Neuronal stem cell (in vitro differentiated cells): Measurements from ENCODE around the gene SURF4.

Source experiments
- DNase-seq: peaks from one replicate; pipeline ENCODE4 v3.0.0-alpha.2; 2013; ENCODE audit warnings: low spot score
- H2AFZ ChIP-seq: one replicate; pipeline ENCODE4 v1.6.1; 2013; ENCODE audit warnings: mild to moderate bottlenecking, low read length, inconsistent platforms
- H2AK5ac ChIP-seq: 2 replicates; pipeline ENCODE4 v1.6.1; 2013; ENCODE audit warnings: low read depth, mild to moderate bottlenecking, inconsistent platforms, low read length, moderate library complexity, mixed read lengths
- H2BK120ac ChIP-seq: 2 replicates; pipeline ENCODE4 v1.6.1; 2013; ENCODE audit warnings: low read depth, mild to moderate bottlenecking, inconsistent platforms, low read length, moderate library complexity, mixed read lengths
- H2BK12ac ChIP-seq: one replicate; pipeline ENCODE4 v1.6.1; 2013; ENCODE audit warnings: low read length, inconsistent platforms
- H2BK15ac ChIP-seq: 2 replicates; pipeline ENCODE4 v1.6.1; 2013; ENCODE audit warnings: mild to moderate bottlenecking, low read length, inconsistent platforms, mixed read lengths
- H2BK5ac ChIP-seq: one replicate; pipeline ENCODE4 v1.6.1; 2013; ENCODE audit warnings: inconsistent platforms, mild to moderate bottlenecking, low read length, moderate library complexity
- H3K14ac ChIP-seq: one replicate; pipeline ENCODE4 v1.6.1; 2013; ENCODE audit warnings: low read length, inconsistent platforms
- H3K18ac ChIP-seq: 2 replicates; pipeline ENCODE4 v1.6.1; 2013; ENCODE audit warnings: low read length, inconsistent platforms
- H3K23ac ChIP-seq: 2 replicates; pipeline ENCODE4 v1.6.1; 2013; ENCODE audit warnings: low read depth, mild to moderate bottlenecking, mixed read lengths, low read length, inconsistent platforms; ENCODE audit not compliant: poor library complexity
- H3K27ac ChIP-seq: replicated peaks from 3 replicates; pipeline ENCODE4 v1.5.1; 2013; ENCODE audit warnings: low read length, inconsistent platforms
- H3K27me3 ChIP-seq, 3 experiments: 2 replicates each; pipeline ENCODE4 v1.6.1; 2013; ENCODE audit warnings: low read length in 3 of 3, mild to moderate bottlenecking in 2 of 3, inconsistent platforms in 1 of 3, low read depth in 1 of 3, mixed read lengths in 1 of 3, moderate library complexity in 1 of 3; ENCODE audit not compliant: control insufficient read depth in 3 of 3, insufficient read depth in 3 of 3
- H3K36me3 ChIP-seq, 2 donors: replicated peaks in 1 of 2; 2 replicates each; pipeline ENCODE4 v1.6.1; 2013; ENCODE audit warnings: low read length in 2 of 2; ENCODE audit not compliant: control insufficient read depth in 2 of 2, insufficient read depth in 2 of 2
- H3K4ac ChIP-seq: 2 replicates; pipeline ENCODE4 v1.6.1; 2013; ENCODE audit warnings: inconsistent platforms, mild to moderate bottlenecking, low read length, moderate library complexity
- H3K4me1 ChIP-seq, 2 donors: 1 replicate in 1 of 2; 2 replicates in 1 of 2; pipeline ENCODE4 v1.6.1; 2013; ENCODE audit warnings: low read length in 2 of 2, low read depth in 1 of 2; ENCODE audit not compliant: control insufficient read depth in 2 of 2, insufficient read depth in 1 of 2
- H3K4me2 ChIP-seq: one replicate; pipeline ENCODE4 v1.6.1; 2013; ENCODE audit warnings: mild to moderate bottlenecking, low read length, inconsistent platforms; ENCODE audit not compliant: insufficient read depth, poor library complexity, severe bottlenecking
- H3K4me3 ChIP-seq, 2 donors: 2 replicates each; pipeline ENCODE4 v1.5.1; 2013; ENCODE audit warnings: low read length in 2 of 2, mild to moderate bottlenecking in 2 of 2, inconsistent platforms in 1 of 2, moderate library complexity in 1 of 2
- H3K79me1 ChIP-seq: one replicate; pipeline ENCODE4 v1.6.1; 2013; ENCODE audit warnings: low read depth, mild to moderate bottlenecking, inconsistent platforms, low read length, moderate library complexity
- H3K9ac ChIP-seq: one replicate; pipeline ENCODE4 v1.6.1; 2013; ENCODE audit warnings: mild to moderate bottlenecking, low read depth, low read length, inconsistent platforms; ENCODE audit not compliant: poor library complexity
- H3K9me3 ChIP-seq, 2 donors: replicated peaks in 1 of 2; 2 replicates each; pipeline versions ENCODE3 to v1.6.1; 2013; ENCODE audit warnings: low read length in 2 of 2, mild to moderate bottlenecking in 2 of 2, inconsistent platforms in 1 of 2, low read depth in 1 of 2, mixed read lengths in 1 of 2, moderate library complexity in 1 of 2; ENCODE audit not compliant: control insufficient read depth in 2 of 2, insufficient read depth in 1 of 2
- H4K8ac ChIP-seq: one replicate; pipeline ENCODE4 v1.6.1; 2013; ENCODE audit warnings: low read depth, mild to moderate bottlenecking, inconsistent platforms, low read length, moderate library complexity
- H4K91ac ChIP-seq: one replicate; pipeline ENCODE4 v1.6.1; 2013; ENCODE audit warnings: low read length, low read depth, mild to moderate bottlenecking, inconsistent platforms; ENCODE audit not compliant: poor library complexity
- WGBS, 2 donors: extraction: QIAGEN DNeasy Blood & Tissue Kit; methylation state at CpG; one replicate each; pipeline ENCODE4 v1.1.7; 2013; ENCODE audit warnings: missing lambda C conversion rate in 2 of 2, mixed read lengths in 1 of 2; ENCODE audit not compliant: insufficient read length in 2 of 2, insufficient replicate concordance in 1 of 2; ENCODE audit errors: extremely low coverage in 2 of 2; 5-methylcytosine and 5-hydroxymethylcytosine counted together

SURF4 gene

DNA sequence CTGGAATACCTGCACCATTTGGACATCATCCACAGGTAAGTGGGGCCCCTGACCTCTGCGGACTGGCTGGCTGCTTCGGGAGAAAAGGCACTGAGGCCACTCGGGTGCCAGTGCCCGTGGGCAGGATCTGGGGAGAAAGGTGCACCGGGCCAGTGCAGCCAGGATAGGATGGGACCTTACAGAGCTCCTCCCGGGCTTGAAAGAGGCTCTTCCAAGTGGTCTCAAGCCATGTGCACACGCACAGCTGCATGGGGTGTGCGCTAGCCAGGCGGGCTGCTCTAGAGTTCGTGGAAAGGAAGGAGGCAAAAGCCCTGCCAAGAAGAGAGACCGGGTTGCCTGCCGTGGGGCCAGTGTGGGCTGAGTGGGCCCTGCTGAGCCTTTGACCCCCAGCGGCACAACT is 13.7 kb upstream of the SURF4 start:
- Histone ChIP-seq H2BK15ac (peak overlapping the region; percentile 58), H3K4ac (no peak overlapping the region), H3K27ac (no peak overlapping the region), H4K91ac (no peak overlapping the region), H2BK5ac (peak overlapping the region; percentile 71), H3K79me1 (no peaks in the 10 kb centered on the region), H4K8ac (no peak overlapping the region), H3K4me2 (no peak overlapping the region), H3K36me3 (no peaks in the 10 kb centered on the region), H2BK120ac (no peak overlapping the region), H2BK12ac (peak overlapping the region; percentile 16), H2AK5ac (no peak overlapping the region), H3K23ac (no peak overlapping the region), H3K9ac (no peak overlapping the region), H3K18ac (no peak overlapping the region), H3K4me1 (peaks cover 0 to 2% of the 10 kb centered on the region in 2 donors), H3K9me3 (peaks cover 4 to 6% of the 10 kb centered on the region in 2 donors), H3K14ac (no peak overlapping the region), H2AFZ (no peak overlapping the region), H3K27me3 (no peaks in the 10 kb centered on the region), H3K4me3 (no peak overlapping the region)
- WGBS, 2 donors, result no CpG with 5 or more reads among the region's 13 CpGs
- DNase-seq, result no peak

DNA sequence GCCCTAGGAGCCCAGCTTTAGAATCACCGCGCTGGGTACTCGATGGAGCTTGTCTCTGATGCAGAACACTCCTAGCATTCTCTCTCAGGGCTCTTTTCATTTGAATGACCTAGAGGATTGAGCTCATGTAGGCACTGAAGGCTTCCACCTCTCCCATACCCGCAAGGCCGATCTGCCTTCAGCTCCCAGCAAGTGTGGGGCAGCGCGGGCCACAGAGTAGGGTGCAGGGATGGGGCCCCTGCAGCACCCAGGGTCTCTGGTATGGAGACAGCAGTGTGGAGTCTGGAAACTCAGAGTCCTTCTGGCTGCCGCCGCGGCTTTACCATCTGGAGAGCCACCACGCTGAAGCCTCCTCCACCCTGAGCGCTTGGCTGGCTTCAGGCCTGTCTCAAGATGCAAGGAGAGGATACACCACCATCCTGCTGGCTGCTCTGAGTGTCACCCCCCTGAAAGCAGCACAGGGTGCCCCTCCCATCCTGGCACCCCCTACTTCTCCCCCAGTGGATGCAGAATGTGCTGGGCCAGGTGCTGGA is 13.2 kb upstream of the SURF4 start:
- DNase-seq, result no peak
- Histone ChIP-seq H3K27me3 (no peaks in the 10 kb centered on the region), H3K79me1 (no peaks in the 10 kb centered on the region), H3K9me3 (peaks cover 4 to 6% of the 10 kb centered on the region in 2 donors), H2BK120ac (no peak overlapping the region), H3K4ac (no peak overlapping the region), H2AFZ (no peak overlapping the region), H3K36me3 (no peaks in the 10 kb centered on the region), H3K14ac (no peak overlapping the region), H3K23ac (no peak overlapping the region), H3K27ac (no peak overlapping the region), H2BK12ac (peak overlapping the region; percentile 16), H4K91ac (no peak overlapping the region), H2AK5ac (peak overlapping the region; percentile 37), H3K9ac (peak overlapping the region; percentile 50), H4K8ac (no peak overlapping the region), H3K4me2 (no peak overlapping the region), H3K4me1 (peaks cover 0 to 2% of the 10 kb centered on the region in 2 donors), H3K18ac (no peak overlapping the region), H3K4me3 (no peak overlapping the region), H2BK5ac (peak overlapping the region; percentile 71), H2BK15ac (peak overlapping the region; percentile 58)
- no CpG with 5 or more reads among the region's 12 CpGs for WGBS, 2 donors

- Histone ChIP-seq H2BK15ac (no peak overlapping the region), H3K9ac (no peak overlapping the region), H3K18ac (no peak overlapping the region), H3K4ac (no peak overlapping the region), H3K4me3 (no peak overlapping the region), H3K36me3 (peaks cover 0 to under 1% of the 10 kb centered on the region in 2 donors), H2BK120ac (no peak overlapping the region), H2AK5ac (no peak overlapping the region), H3K23ac (no peak overlapping the region), H4K8ac (no peak overlapping the region), H3K27me3 (no peaks in the 10 kb centered on the region), H3K4me1 (peaks cover 0 to 2% of the 10 kb centered on the region in 2 donors), H3K14ac (no peak overlapping the region), H2BK12ac (no peak overlapping the region), H2BK5ac (peak overlapping the region; percentile 66), H2AFZ (no peak overlapping the region), H4K91ac (no peak overlapping the region), H3K79me1 (peaks cover 2% of the 10 kb centered on the region), H3K4me2 (no peak overlapping the region), H3K9me3 (peaks cover 4 to 10% of the 10 kb centered on the region in 2 donors), H3K27ac (no peak overlapping the region)
- WGBS, 2 donors, result no CpG with 5 or more reads among the region's 9 CpGs
- no peak for DNase-seq
Observed at GRCh38 chr9:133387680-133388079, 11.8 kb upstream of the SURF4 start.

DNA sequence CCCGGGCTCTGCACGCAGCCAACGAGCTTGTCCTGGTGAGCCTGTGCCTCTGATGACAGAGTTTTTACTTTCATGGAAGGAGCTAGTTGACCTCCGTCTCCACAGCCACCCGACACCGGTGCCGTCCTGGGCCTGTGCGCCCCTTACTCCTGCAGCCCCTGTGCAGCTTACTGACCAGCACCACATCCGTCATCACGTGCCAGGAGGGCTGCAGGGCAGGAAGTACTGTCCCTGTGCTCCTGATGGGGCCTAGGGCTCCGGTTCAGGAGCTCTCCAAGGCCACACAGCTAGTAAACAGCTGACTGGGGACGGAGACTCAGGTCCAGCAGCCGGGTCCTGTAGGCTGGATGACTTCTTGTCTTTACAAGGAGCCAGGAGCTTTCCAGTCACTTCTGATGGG is 10.5 kb upstream of the SURF4 start:
- peak overlapping the region; percentile 68 for H2AK5ac ChIP-seq
- H4K91ac ChIP-seq, result no peak overlapping the region
- no CpG with 5 or more reads among the region's 13 CpGs for WGBS, 2 donors
- H3K9ac ChIP-seq, result no peak overlapping the region
- H2BK5ac ChIP-seq, result peak overlapping the region; percentile 66
- peak overlapping the region; percentile 25 for H3K23ac ChIP-seq
- no peak overlapping the region for H3K27ac ChIP-seq
- peak overlapping the region in 1 of 2 donors; percentile 25 for H3K4me3 ChIP-seq
- H3K79me1 ChIP-seq, result peaks cover 2% of the 10 kb centered on the region
- H3K4me1 ChIP-seq, result peaks cover 0 to 2% of the 10 kb centered on the region in 2 donors
- no peak for DNase-seq
- H3K18ac ChIP-seq, result peak overlapping the region; percentile 27
- H4K8ac ChIP-seq, result no peak overlapping the region
- no peak overlapping the region for H3K14ac ChIP-seq
- H2BK12ac ChIP-seq, result no peak overlapping the region
- H2AFZ ChIP-seq, result no peak overlapping the region
- peaks cover 0 to 2% of the 10 kb centered on the region in 2 donors for H3K36me3 ChIP-seq
- H3K9me3 ChIP-seq, result peaks cover 4 to 13% of the 10 kb centered on the region in 2 donors
- H3K4ac ChIP-seq, result no peak overlapping the region
- H3K4me2 ChIP-seq, result no peak overlapping the region
- H2BK15ac ChIP-seq, result no peak overlapping the region
- H3K27me3 ChIP-seq, result peaks cover 0 to 3% (median 0%) of the 10 kb centered on the region in 3 experiments
- H2BK120ac ChIP-seq, result no peak overlapping the region
